IMR-90 (cell line): ENCODE results near the gene COA5. TPM values are rescaled to one million over a fixed set of nuclear protein-coding genes. Genes with fewer than 3 reads are reported as not detected.
A peak's percentile ranks its signal among the peaks of the same experiment; 100 is the strongest.
"Not testable (repeated sequence)": the region's sequence is repeated elsewhere in the genome, so short reads cannot be mapped to it uniquely, and the experiment has no call there.

Experiments
- ATAC-seq: fragments of 200-7000 bp; cut with Tn5 transposase; 2 replicates; pipeline ENCODE4 v1.9.1; 2020; ENCODE audit warnings: low read depth, mild to moderate bottlenecking, moderate library complexity
- BruUV-seq: library from RNA; stranded (reverse); fragments of 400-500 nt; replicated peaks from 2 replicates; lab custom pipeline; 2021; lab: Mats Ljungman, UMichigan
- CTCF ChIA-PET: fragments of 300-600 bp; formaldehyde crosslinking; extraction: SDS; loops from one replicate; lab custom pipeline; 2021; ENCODE audit warnings: antibody characterized with exemption; lab: Yijun Ruan, JAX
- POLR2A ChIA-PET: fragments of 300-600 bp; sonication (Branson Sonifier 250); formaldehyde crosslinking; loops from one replicate; lab custom pipeline; 2022; ENCODE audit warnings: antibody characterized with exemption; ENCODE audit not compliant: unreplicated experiment; lab: Charles Lee
- DNase-seq: peaks from one replicate; pipeline ENCODE4 v3.0.0; 2013
- H2AFZ ChIP-seq: replicated peaks from 2 replicates; pipeline ENCODE3; 2013; ENCODE audit warnings: low read length, mild to moderate bottlenecking; ENCODE audit not compliant: poor library complexity
- H2AK5ac ChIP-seq: 2 replicates; pipeline ENCODE4 v1.6.1; 2013; ENCODE audit warnings: low read depth, low read length, inconsistent platforms
- H2AK9ac ChIP-seq: replicated peaks from 2 replicates; pipeline ENCODE3; 2013; ENCODE audit warnings: mild to moderate bottlenecking, low read depth, low read length, moderate library complexity; ENCODE audit not compliant: poor library complexity
- H2BK120ac ChIP-seq: 2 replicates; pipeline ENCODE4 v1.6.1; 2013; ENCODE audit warnings: low read depth, low read length, inconsistent platforms
- H2BK15ac ChIP-seq: 3 replicates; pipeline ENCODE4 v1.6.1; 2013; ENCODE audit warnings: low read depth, low read length, inconsistent platforms
- H2BK20ac ChIP-seq: 2 replicates; pipeline ENCODE4 v1.6.1; 2013; ENCODE audit warnings: low read depth, mild to moderate bottlenecking, inconsistent platforms, low read length, moderate library complexity
- H2BK5ac ChIP-seq: 2 replicates; pipeline ENCODE4 v1.6.1; 2013; ENCODE audit warnings: mild to moderate bottlenecking, low read depth, low read length, inconsistent platforms; ENCODE audit not compliant: poor library complexity, severe bottlenecking
- H3K14ac ChIP-seq: replicated peaks from 2 replicates; pipeline ENCODE4 v1.6.1; 2013; ENCODE audit warnings: low read depth, low read length, inconsistent platforms
- H3K18ac ChIP-seq: 2 replicates; pipeline ENCODE4 v1.6.1; 2013; ENCODE audit warnings: low read depth, low read length, control low read depth
- H3K23ac ChIP-seq: 2 replicates; pipeline ENCODE4 v1.6.1; 2013; ENCODE audit warnings: low read depth, low read length, inconsistent platforms
- H3K27ac ChIP-seq: 2 replicates; pipeline ENCODE4 v1.5.1; 2013; ENCODE audit warnings: mild to moderate bottlenecking, control low read depth, low read length; ENCODE audit not compliant: insufficient read depth
- H3K27me3 ChIP-seq: 2 replicates; pipeline ENCODE4 v1.6.1; 2013; ENCODE audit warnings: low read length; ENCODE audit not compliant: control insufficient read depth, insufficient read depth
- H3K36me3 ChIP-seq: 2 replicates; pipeline ENCODE4 v1.6.1; 2013; ENCODE audit warnings: low read length, mixed read lengths; ENCODE audit not compliant: control insufficient read depth, insufficient read depth
- H3K4ac ChIP-seq: 2 replicates; pipeline ENCODE4 v1.6.1; 2013; ENCODE audit warnings: low read depth, low read length, inconsistent platforms
- H3K4me1 ChIP-seq: 2 replicates; pipeline ENCODE4 v1.6.1; 2013; ENCODE audit warnings: low read length, mixed read lengths; ENCODE audit not compliant: control insufficient read depth, insufficient read depth
- H3K4me2 ChIP-seq: 2 replicates; pipeline ENCODE4 v1.6.1; 2013; ENCODE audit warnings: low read depth, mild to moderate bottlenecking, control low read depth, low read length, moderate library complexity
- H3K4me3 ChIP-seq: 2 replicates; pipeline ENCODE4 v1.5.1; 2013; ENCODE audit warnings: low read depth, mild to moderate bottlenecking, control low read depth, low read length, moderate library complexity; ENCODE audit not compliant: insufficient read depth
- H3K56ac ChIP-seq: 2 replicates; pipeline ENCODE4 v1.6.1; 2013; ENCODE audit warnings: low read length, inconsistent platforms; ENCODE audit not compliant: insufficient read depth; ENCODE audit errors: extremely low read depth
- H3K79me1 ChIP-seq, 2 experiments: 2 replicates each; pipeline ENCODE4 v1.6.1; 2013; ENCODE audit warnings: low read length in 2 of 2, inconsistent platforms in 1 of 2, low read depth in 1 of 2
- H3K9ac ChIP-seq: 2 replicates; pipeline ENCODE4 v1.6.1; 2013; ENCODE audit warnings: low read depth, low read length, control low read depth
- H3K9me1 ChIP-seq: 2 replicates; pipeline ENCODE4 v1.6.1; 2013; ENCODE audit warnings: low read length, inconsistent platforms; ENCODE audit not compliant: insufficient read depth
- H3K9me3 ChIP-seq: 2 replicates; pipeline ENCODE4 v1.6.1; 2013; ENCODE audit warnings: low read length; ENCODE audit not compliant: control insufficient read depth, insufficient read depth
- H4K20me1 ChIP-seq: 2 replicates; pipeline ENCODE4 v1.6.1; 2013; ENCODE audit warnings: low read length, inconsistent platforms; ENCODE audit not compliant: insufficient read depth
- H4K5ac ChIP-seq: 2 replicates; pipeline ENCODE4 v1.6.1; 2013; ENCODE audit warnings: mild to moderate bottlenecking, low read depth, low read length, control low read depth
- H4K8ac ChIP-seq, 2 experiments: 2 replicates each; pipeline ENCODE4 v1.6.1; 2013; ENCODE audit warnings: low read depth in 2 of 2, low read length in 2 of 2, control low read depth in 1 of 2, inconsistent platforms in 1 of 2
- H4K91ac ChIP-seq: 2 replicates; pipeline ENCODE4 v1.6.1; 2013; ENCODE audit warnings: low read depth, low read length, inconsistent platforms; ENCODE audit not compliant: insufficient read depth
- CEBPB ChIP-seq: IDR thresholded peaks from 2 replicates; pipeline ENCODE4 v1.6.1; 2012; ENCODE audit warnings: low read depth, low read length, improper control_type of control experiment
- MAFK ChIP-seq: IDR thresholded peaks from 2 replicates; pipeline ENCODE4 v1.6.1; 2012; ENCODE audit warnings: low read depth, low read length, improper control_type of control experiment
- RAD21 ChIP-seq: IDR thresholded peaks from 2 replicates; pipeline ENCODE4 v1.6.1; 2012; ENCODE audit warnings: low read length, improper control_type of control experiment
- WGBS, 2 experiments: methylation state at CpG; one replicate each; pipeline versions ENCODE4 v1.1.5 to v1.1.7; 2013; ENCODE audit warnings: missing lambda C conversion rate in 2 of 2; ENCODE audit not compliant: insufficient read length in 1 of 2; ENCODE audit errors: extremely low coverage in 2 of 2; 5-methylcytosine and 5-hydroxymethylcytosine counted together
- dilution Hi-C: fragments of 300-500 bp; cut with HindIII; formaldehyde crosslinking; loops from one replicate; pipeline ENCODE4 v1.14.3; 2018; ENCODE audit warnings: low sequenced_read_pairs; ENCODE audit not compliant: unreplicated experiment
- in situ Hi-C: fragments of 300-500 bp; cut with MboI; formaldehyde crosslinking; loops from 3 replicates; pipeline ENCODE4 v1.14.3; 2019; ENCODE audit warnings: low sequenced_read_pairs, inconsistent platforms, mixed read lengths
- intact Hi-C: fragments of 100-400 bp; cut with micrococcal nuclease; formaldehyde crosslinking; loops from 2 replicates; pipeline ENCODE4 v1.10.0; 2022
- polyA plus RNA-seq, 3 experiments: library from polyadenylated mRNA; depleted of rRNA; stranded (reverse); fragments of >200 nt; gene quantifications; 2 replicates each; pipeline ENCODE4 v1.2.3, GENCODE V29; 2012; ENCODE audit warnings: low replicate concordance in 1 of 3
- total RNA-seq: library from RNA; depleted of rRNA; stranded (reverse); fragments of >200 nt; gene quantifications from 2 replicates; pipeline ENCODE4 v1.2.3, GENCODE V29; 2012
- TF ChIP-seq, protein P1 (sequence below): fragments of 150-350 bp; IDR thresholded peaks from 2 replicates; pipeline ENCODE4 v1.6.1; 2016; ENCODE audit warnings: low read depth, mild to moderate bottlenecking, low read length, moderate library complexity, borderline replicate concordance

The COA5 gene
- total and polyA plus RNA-seq, 2 of the 4 experiments (the other 2 are of a cell fraction) = 8.4 to 14.2 TPM

- no peak overlapping the region for H2AK9ac ChIP-seq
- no peak overlapping the region for H2BK15ac ChIP-seq
- no peak overlapping the region for H3K4ac ChIP-seq
- intact Hi-C loops (no loop called here), dilution Hi-C loops (no loop called here), in situ Hi-C loops (no loop called here)
- BruUV-seq = no TSS peak
- no peak overlapping the region for H3K18ac ChIP-seq
- ChIA-PET CTCF (no interaction called here), POLR2A (no interaction called here)
- H3K9me3 ChIP-seq = no peaks in the 10 kb centered on the region
- H2BK120ac ChIP-seq = no peak overlapping the region
- no peak overlapping the region for H3K56ac ChIP-seq
- no peak overlapping the region for H2AFZ ChIP-seq
- ATAC-seq = peak; percentile 17
- H4K91ac ChIP-seq = no peak overlapping the region
- H3K27ac ChIP-seq = no peak overlapping the region
- H3K4me1 ChIP-seq = no peaks in the 10 kb centered on the region
- no peak overlapping the region for H4K8ac ChIP-seq
- H2BK20ac ChIP-seq = no peak overlapping the region
- no peaks in the 10 kb centered on the region; the same call in 1 of the 2 replicates for H4K20me1 ChIP-seq
- H3K9me1 ChIP-seq = no peaks in the 10 kb centered on the region
- TF ChIP-seq, protein P1, sequence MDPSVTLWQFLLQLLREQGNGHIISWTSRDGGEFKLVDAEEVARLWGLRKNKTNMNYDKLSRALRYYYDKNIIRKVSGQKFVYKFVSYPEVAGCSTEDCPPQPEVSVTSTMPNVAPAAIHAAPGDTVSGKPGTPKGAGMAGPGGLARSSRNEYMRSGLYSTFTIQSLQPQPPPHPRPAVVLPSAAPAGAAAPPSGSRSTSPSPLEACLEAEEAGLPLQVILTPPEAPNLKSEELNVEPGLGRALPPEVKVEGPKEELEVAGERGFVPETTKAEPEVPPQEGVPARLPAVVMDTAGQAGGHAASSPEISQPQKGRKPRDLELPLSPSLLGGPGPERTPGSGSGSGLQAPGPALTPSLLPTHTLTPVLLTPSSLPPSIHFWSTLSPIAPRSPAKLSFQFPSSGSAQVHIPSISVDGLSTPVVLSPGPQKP = no peak
- TF ChIP-seq CEBPB (peak; percentile 81), RAD21 (no peak), MAFK (no peak)
- no peak overlapping the region for H3K4me3 ChIP-seq
- no peak overlapping the region for H3K14ac ChIP-seq
- no peaks in the 10 kb centered on the region for H3K27me3 ChIP-seq
- peaks cover 12% of the 10 kb centered on the region for H3K36me3 ChIP-seq
- H2AK5ac ChIP-seq = no peak overlapping the region
- no peak overlapping the region for H3K9ac ChIP-seq
- no peak overlapping the region for H3K4me2 ChIP-seq
- peak; percentile 60 for DNase-seq
- H3K23ac ChIP-seq = no peak overlapping the region
- H4K5ac ChIP-seq = no peak overlapping the region
- WGBS, 2 experiments = no CpG with 5 or more reads among the region's 1 CpG
- H3K79me1 ChIP-seq = peaks cover 0 to 9% of the 10 kb centered on the region in 2 experiments; a peak in 1 of 4 replicates
- H2BK5ac ChIP-seq = no peak overlapping the region
Observed at GRCh38 chr2:98598781-98599428, 9.4 kb downstream of the COA5 start.

DNA sequence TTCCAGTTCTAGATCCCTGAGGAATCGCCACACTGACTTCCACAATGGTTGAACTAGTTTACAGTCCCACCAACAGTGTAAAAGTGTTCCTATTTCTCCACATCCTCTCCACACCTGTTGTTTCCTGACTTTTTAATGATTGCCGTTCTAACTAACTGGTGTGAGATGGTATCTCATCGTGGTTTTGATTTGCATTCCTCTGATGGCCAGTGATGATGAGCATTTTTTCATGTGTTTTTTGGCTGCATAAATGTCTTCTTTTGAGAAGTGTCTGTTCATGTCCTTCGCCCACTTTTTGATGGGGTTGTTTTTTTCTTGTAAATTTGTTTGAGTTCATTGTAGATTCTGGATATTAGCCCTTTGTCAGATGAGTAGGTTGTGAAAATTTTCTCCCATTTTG lies 13.6 kb downstream of the COA5 start:
- H4K5ac ChIP-seq, H3K4me2 ChIP-seq, POLR2A ChIA-PET, H2BK120ac ChIP-seq, H4K20me1 ChIP-seq, H2AFZ ChIP-seq, BruUV-seq, H3K27ac ChIP-seq, H4K91ac ChIP-seq, H3K14ac ChIP-seq, H2BK5ac ChIP-seq, intact Hi-C loops, H2AK9ac ChIP-seq, H3K9me1 ChIP-seq, in situ Hi-C loops, H3K4me3 ChIP-seq, H3K23ac ChIP-seq, H3K56ac ChIP-seq, DNase-seq, H2BK20ac ChIP-seq, H4K8ac ChIP-seq, H3K4ac ChIP-seq, H3K27me3 ChIP-seq, H2AK5ac ChIP-seq, ATAC-seq, H3K79me1 ChIP-seq, CTCF ChIA-PET, H2BK15ac ChIP-seq, H3K4me1 ChIP-seq, H3K9me3 ChIP-seq, H3K9ac ChIP-seq, dilution Hi-C loops, H3K18ac ChIP-seq: not testable (repeated sequence)
- WGBS, 2 experiments = no CpG with 5 or more reads among the region's 4 CpGs
- H3K36me3 ChIP-seq = peaks cover 11% of the 10 kb centered on the region
